Muscle layer of colon (tissue), 2 donors: ENCODE results near the gene AMOTL2.

ENCODE experiments used
- H3K27ac ChIP-seq: one replicate; pipeline ENCODE4 v1.7.0; 2013; ENCODE audit warnings: low read depth, mild to moderate bottlenecking, low read length, moderate library complexity
- H3K27me3 ChIP-seq, 2 donors: one replicate each; pipeline ENCODE4 v1.7.0; 2013; ENCODE audit warnings: low read length in 2 of 2, mild to moderate bottlenecking in 2 of 2; ENCODE audit not compliant: insufficient read depth in 2 of 2, control insufficient read depth in 1 of 2
- H3K36me3 ChIP-seq: one replicate; pipeline ENCODE4 v1.7.0; 2013; ENCODE audit warnings: mild to moderate bottlenecking, low read length; ENCODE audit not compliant: insufficient read depth
- H3K4me1 ChIP-seq: one replicate; pipeline ENCODE4 v1.7.0; 2013; ENCODE audit warnings: mild to moderate bottlenecking, low read length; ENCODE audit not compliant: insufficient read depth
- H3K4me3 ChIP-seq, 2 donors: one replicate each; pipeline ENCODE4 v1.7.0; 2013; ENCODE audit warnings: low read length in 2 of 2, low read depth in 1 of 2, mild to moderate bottlenecking in 1 of 2, moderate library complexity in 1 of 2
- H3K9ac ChIP-seq: one replicate; pipeline ENCODE4 v1.7.0; 2013; ENCODE audit warnings: low read length
- H3K9me3 ChIP-seq: one replicate; pipeline ENCODE4 v1.7.0; 2013; ENCODE audit warnings: mild to moderate bottlenecking, low read length
- donor health status: abdominal sarcoma.
- donor health status: Adenocarcinoma of cecum.

AMOTL2 gene

DNA sequence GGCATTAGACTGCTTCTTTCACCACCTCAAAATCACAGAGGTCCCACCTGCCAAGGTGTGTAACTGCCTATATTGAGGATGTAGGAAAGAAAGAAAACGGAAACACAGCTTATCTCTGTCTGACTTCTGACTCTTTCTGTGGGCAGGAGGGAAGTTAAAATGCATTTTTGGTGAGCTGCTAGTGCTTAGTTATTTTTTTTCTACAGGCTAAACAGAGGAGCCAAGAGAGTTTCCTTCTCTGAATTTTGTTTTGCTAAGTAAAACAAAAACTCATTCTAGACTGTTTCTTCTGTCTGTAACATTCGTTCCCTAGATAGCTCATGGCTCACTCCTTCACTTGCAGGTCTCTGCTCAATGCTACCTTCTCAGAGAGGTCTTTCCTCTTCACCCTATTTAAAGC is 18.8 kb upstream of the AMOTL2 start:
- Histone ChIP-seq H3K36me3 (no peaks in the 10 kb centered on the region), H3K9me3 (no peaks in the 10 kb centered on the region), H3K4me1 (peaks cover 22% of the 10 kb centered on the region), H3K27ac (no peak overlapping the region), H3K4me3 (no peak overlapping the region), H3K27me3 (no peaks in the 10 kb centered on the region), H3K9ac (no peak overlapping the region)

DNA sequence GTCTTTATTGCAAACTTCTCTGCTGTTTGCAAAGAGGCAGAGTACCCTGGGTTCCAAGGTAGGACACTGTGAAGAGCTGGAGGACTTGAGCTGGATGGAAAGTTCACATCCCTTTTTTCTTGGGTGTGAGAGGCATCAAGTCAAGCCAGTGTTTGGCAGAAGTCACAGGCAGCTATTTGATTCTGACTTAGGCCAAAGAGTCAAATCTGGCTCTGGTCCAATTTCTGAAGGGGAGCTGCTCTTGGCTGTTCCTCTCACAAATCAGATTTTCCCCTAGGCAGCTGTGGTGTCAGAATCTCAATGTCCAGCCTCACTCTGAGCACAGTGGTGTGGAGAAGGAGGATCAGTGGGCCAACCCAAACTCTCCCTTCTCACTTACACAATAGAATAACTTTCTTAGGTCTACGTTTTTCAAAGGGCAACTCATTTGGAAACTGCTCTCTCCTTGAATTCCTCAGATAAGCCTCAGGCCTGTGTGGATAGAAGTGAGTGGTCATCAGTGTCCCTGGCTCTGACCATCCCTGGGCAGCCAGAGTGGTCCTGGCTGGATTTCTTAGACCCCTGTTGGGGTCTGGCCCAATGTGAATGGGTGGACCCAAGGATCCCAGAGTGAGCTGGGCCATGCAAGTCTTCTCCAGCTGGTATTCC is 18.2 kb upstream of the AMOTL2 start:
- Histone ChIP-seq H3K9ac (no peak overlapping the region), H3K27ac (no peak overlapping the region), H3K9me3 (no peaks in the 10 kb centered on the region), H3K4me3 (no peak overlapping the region), H3K36me3 (no peaks in the 10 kb centered on the region), H3K27me3 (no peaks in the 10 kb centered on the region), H3K4me1 (peaks cover 22% of the 10 kb centered on the region)

DNA sequence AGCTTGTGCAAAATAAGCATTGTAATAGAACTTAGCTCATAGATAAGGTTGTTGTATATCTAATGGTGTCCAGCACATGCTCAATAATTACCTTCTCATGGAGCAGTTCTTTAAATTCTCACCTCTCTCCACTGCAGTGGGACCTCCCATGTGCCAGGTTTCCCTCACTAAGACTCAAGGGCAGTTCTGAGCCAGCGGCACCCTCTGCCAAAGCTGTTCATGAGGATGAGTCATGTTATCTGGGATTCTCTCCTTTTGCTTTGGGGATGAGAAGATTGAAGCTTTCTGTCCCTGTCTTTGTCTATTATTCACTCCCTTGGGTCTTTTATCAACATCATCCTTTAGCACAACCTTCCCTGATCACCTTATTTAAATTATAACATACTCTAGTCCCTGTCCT is 15.6 kb upstream of the AMOTL2 start:
- Histone ChIP-seq H3K36me3 (no peaks in the 10 kb centered on the region), H3K9me3 (no peaks in the 10 kb centered on the region), H3K9ac (no peak overlapping the region), H3K27ac (no peak overlapping the region), H3K4me3 (no peak overlapping the region), H3K27me3 (no peaks in the 10 kb centered on the region), H3K4me1 (peaks cover 22% of the 10 kb centered on the region)

DNA sequence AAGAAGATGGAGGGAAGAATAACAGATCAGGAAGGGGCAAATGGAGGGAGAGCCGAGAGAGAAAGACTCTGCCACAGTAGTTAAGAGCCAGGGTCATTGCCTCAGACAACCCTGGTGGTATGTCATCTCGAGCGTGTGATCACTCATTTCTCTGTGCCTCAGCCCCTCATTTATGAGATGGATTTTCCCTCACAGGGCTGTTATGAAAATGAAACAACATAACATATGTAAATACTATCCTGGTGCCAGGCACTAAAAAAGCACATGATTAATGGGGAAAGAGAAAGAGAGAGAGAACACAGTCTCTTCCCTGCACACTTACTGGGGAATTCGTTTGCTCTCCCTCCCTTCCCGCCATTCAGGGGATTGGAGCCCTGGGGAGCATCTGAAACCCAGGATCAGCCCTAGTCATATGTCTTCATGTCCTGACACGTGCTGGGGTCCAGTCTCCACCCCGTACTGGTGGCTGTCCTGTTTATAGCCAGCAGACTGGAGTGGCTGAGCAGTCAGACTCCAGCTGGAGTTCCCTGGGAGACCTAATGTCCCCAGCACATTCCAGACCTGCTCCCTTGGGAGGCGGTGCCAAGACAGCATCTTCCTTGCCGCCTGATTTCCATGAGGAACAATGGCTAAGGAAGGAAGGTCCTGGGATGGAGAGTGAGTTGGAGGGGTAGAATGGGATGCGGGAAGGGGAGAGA is 14.7 kb upstream of the AMOTL2 start:
- H3K9ac ChIP-seq, result no peak overlapping the region
- H3K27me3 ChIP-seq, result no peaks in the 10 kb centered on the region
- no peak overlapping the region for H3K4me3 ChIP-seq
- no peaks in the 10 kb centered on the region for H3K36me3 ChIP-seq
- no peaks in the 10 kb centered on the region for H3K9me3 ChIP-seq
- peaks cover 22% of the 10 kb centered on the region for H3K4me1 ChIP-seq
- no peak overlapping the region for H3K27ac ChIP-seq

DNA sequence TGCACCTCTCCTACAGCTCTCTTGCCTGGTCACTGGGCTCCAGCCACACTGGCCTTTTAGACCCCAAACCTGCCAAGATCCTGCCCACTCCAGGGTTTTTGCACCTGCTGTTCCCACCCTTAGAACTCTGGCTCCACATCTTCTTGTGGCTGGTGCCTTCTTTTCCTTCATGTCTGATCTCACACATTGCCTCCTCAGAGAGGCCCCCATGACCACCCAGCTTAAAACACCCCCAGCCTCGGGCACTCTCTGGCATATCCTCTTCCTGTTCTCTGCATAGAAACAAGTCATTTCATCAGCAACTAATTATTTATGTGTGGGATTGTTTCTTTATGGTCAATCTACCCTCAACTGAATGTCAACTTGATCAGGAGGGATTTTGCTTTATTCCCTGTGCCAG is 14.0 kb upstream of the AMOTL2 start:
- Histone ChIP-seq H3K4me1 (peaks cover 22% of the 10 kb centered on the region), H3K4me3 (no peak overlapping the region), H3K27me3 (no peaks in the 10 kb centered on the region), H3K9me3 (no peaks in the 10 kb centered on the region), H3K36me3 (no peaks in the 10 kb centered on the region), H3K27ac (no peak overlapping the region), H3K9ac (no peak overlapping the region)

DNA sequence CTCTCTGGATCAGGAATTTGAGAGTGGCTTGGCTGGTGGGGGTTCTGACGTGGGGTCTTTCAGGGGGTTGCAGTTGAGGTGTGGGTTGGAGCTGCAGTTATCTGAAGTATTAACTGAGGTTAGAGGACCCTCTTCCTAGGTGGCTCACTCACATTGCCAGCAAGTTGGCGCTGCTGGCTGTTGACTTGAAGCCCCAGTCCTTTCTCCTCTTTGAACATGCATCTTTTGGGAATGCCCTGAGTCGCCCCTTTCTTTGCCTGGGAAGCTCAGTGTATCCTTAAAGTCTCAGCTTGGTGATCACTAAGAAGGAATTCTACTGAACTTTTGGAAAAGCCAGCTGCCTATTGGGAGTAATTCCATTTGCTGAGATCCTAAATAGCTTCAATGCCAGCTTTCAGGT is 13.0 kb upstream of the AMOTL2 start:
- peaks cover 15% of the 10 kb centered on the region for H3K4me1 ChIP-seq
- no peaks in the 10 kb centered on the region for H3K27me3 ChIP-seq
- H3K9me3 ChIP-seq, result no peaks in the 10 kb centered on the region
- no peak overlapping the region for H3K4me3 ChIP-seq
- H3K9ac ChIP-seq, result no peak overlapping the region
- H3K27ac ChIP-seq, result no peak overlapping the region
- H3K36me3 ChIP-seq, result no peaks in the 10 kb centered on the region

DNA sequence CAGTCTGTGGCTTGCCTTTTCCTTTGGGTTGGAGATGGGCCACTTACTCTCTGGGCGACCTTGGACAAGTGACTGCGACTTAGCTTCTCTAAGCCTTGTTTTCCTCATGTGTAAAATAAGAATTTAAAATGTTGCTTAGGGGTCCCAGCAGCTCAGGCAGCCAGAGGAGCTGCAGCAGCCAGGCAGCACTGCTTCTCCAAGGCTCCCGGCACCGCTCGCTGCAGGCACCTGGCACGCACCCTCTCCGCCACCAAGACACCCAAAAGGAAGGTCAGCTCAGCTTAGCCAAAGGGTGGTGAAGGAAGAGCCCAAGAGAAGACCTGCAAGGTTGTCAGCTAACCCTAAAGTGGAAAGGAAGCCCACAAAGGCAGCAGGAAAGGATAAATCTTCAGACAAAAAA is 10.7 kb upstream of the AMOTL2 start:
- Histone ChIP-seq H3K9me3 (no peaks in the 10 kb centered on the region), H3K27me3 (no peaks in the 10 kb centered on the region), H3K4me3 (no peak overlapping the region), H3K4me1 (peaks cover 14% of the 10 kb centered on the region), H3K36me3 (no peaks in the 10 kb centered on the region), H3K9ac (no peak overlapping the region), H3K27ac (no peak overlapping the region)

DNA sequence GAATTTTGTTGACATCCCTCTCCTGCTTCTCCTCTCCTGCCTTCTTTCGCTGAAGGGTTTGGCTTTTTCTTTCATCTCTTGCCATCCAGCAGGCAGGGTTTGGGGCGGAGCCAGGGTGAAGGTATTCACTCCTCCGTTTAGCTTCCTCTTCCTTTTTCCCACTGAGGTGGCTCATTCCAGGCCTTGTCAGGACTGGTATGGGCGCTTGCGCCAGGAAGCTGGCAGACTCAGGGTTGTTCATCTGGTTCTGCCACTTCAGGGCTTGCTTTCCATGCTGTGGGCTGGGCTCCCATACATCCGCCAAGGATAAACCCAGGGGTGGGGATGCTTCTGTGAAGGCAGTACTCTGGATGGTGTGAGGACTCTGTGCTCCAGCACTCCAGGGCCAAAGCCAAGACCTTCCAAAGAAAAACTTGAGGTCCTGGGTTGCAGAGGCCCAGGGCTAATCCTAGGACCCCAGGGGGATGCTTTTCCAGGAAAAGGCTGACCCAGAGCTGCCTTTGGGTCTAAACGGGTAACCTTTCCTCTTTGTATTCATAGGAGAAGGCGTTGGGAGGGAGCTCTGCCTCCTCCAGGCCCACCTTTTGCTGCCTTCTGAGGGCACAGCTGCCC is 7.7 kb upstream of the AMOTL2 start:
- Histone ChIP-seq H3K9ac (no peak overlapping the region), H3K4me3 (no peak overlapping the region), H3K9me3 (no peaks in the 10 kb centered on the region), H3K4me1 (peaks cover 3% of the 10 kb centered on the region), H3K36me3 (no peaks in the 10 kb centered on the region), H3K27me3 (no peaks in the 10 kb centered on the region), H3K27ac (no peak overlapping the region)

DNA sequence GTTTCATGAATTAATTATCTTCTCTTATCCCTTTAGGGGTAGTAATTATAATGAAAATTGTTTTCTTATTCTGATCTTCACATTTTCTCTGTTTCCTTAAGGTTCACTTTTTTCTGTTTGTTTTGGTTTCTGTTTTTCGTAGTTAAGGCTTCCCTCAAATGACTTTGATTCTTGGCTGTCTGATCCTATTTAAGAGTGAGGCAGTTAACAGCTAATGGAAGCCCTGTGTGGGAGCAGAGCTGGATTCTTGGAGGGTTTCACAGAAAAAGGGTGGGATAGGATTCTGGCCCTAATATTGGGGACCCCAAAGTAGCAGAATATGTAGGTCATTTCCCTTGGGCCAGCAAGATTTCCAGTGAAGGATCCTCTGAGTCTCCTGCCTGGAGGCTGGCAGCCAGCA is 6.8 kb upstream of the AMOTL2 start:
- Histone ChIP-seq H3K9ac (no peak overlapping the region), H3K4me1 (peaks cover 3% of the 10 kb centered on the region)

DNA sequence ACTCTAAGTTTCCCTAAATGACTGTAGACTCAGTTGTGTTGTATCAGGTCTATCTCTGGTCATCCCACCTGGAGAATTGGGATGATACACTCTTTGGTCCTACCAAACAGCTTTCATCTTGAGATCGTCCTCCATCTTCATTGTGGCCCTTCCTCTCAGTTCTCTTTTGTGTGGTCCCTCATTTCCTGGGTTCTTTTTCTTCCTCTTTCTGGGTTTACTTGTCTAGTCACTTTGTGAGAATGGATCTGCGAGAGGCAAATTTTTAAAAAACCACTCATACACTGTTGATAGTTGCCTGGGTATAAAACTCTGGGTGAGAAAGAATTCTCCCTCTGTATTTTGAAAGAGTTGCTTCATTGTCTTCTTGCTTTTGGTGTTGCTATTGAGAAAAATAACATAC is 6.0 kb upstream of the AMOTL2 start:
- Histone ChIP-seq H3K4me1 (peaks cover 6% of the 10 kb centered on the region), H3K9ac (no peak overlapping the region), H3K27ac (no peak overlapping the region), H3K4me3 (no peak overlapping the region), H3K27me3 (no peaks in the 10 kb centered on the region), H3K9me3 (no peaks in the 10 kb centered on the region), H3K36me3 (no peaks in the 10 kb centered on the region)

More for the DNA sequence above, 6.8 kb upstream of the AMOTL2 start:
- H3K27me3 ChIP-seq, result no peaks in the 10 kb centered on the region
- no peak overlapping the region for H3K27ac ChIP-seq
- no peaks in the 10 kb centered on the region for H3K9me3 ChIP-seq
- H3K36me3 ChIP-seq, result no peaks in the 10 kb centered on the region
- no peak overlapping the region for H3K4me3 ChIP-seq

DNA sequence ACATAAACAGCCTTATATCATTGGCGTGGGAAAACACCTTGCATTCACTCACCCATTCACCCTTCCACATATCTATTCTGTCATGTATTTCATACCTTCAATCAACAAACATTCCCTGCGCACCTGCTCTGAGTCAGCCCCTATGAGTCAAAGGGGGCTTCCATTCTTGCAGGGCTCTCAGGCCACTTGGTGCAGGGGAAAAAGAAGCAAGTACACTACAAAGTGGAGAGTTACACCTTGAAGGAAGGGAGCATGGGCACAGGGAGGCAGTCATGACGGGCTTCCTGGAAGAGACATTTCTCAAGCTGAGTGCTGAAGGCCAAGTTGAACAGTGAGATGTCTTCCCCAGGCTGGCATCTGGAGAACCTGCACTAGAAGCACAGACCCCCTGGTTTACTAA is 4.6 kb upstream of the AMOTL2 start:
- no peaks in the 10 kb centered on the region for H3K27me3 ChIP-seq
- H3K4me3 ChIP-seq, result no peak overlapping the region
- H3K4me1 ChIP-seq, result peaks cover 10% of the 10 kb centered on the region
- no peaks in the 10 kb centered on the region for H3K9me3 ChIP-seq
- no peak overlapping the region for H3K9ac ChIP-seq
- no peaks in the 10 kb centered on the region for H3K36me3 ChIP-seq
- no peak overlapping the region for H3K27ac ChIP-seq

DNA sequence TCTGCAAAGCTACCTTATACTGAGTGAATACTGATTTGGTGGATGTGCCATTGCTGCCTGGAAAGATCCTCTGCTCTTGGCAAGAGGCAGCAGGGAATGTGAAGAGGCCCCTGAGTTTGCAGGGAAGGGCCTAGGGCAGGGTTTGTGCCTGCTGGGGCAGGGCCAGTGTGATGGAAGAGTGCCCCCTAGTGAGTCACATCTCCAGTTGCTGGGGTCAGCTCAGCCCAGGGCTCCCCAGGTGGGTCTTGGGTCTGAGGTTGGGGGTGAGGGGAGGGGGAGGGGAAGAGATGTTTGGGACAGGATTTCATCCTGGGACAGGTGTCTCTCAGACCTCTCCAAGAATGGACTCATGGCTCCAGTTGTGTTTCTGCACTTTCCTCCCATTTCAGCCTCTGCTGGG is 4.1 kb upstream of the AMOTL2 start:
- Histone ChIP-seq H3K27ac (no peak overlapping the region), H3K4me1 (peaks cover 10% of the 10 kb centered on the region), H3K9ac (no peak overlapping the region), H3K9me3 (no peaks in the 10 kb centered on the region), H3K36me3 (no peaks in the 10 kb centered on the region), H3K27me3 (no peaks in the 10 kb centered on the region), H3K4me3 (no peak overlapping the region)
